Left lobe of liver (tissue), 2 donors: ENCODE data around the gene SORL1. TPM values are rescaled to one million over a fixed set of nuclear protein-coding genes. Genes with fewer than 3 reads are reported as not detected.
"Not testable (repeated sequence)": the region's sequence is repeated elsewhere in the genome, so short reads cannot be mapped to it uniquely, and the experiment has no call there.

Experiments used
- ATAC-seq: fragments of 200-7000 bp; cut with Tn5 transposase; one replicate; pipeline ENCODE4 v1.9.1; 2020; ENCODE audit warnings: mild to moderate bottlenecking, moderate library complexity
- DNase-seq: peaks from one replicate; pipeline ENCODE4 v3.0.0-alpha.2; 2020; ENCODE audit warnings: low spot score
- total RNA-seq: library from RNA; stranded (reverse); gene quantifications from one replicate; pipeline ENCODE4 v1.2.1, GENCODE V29; 2021
- donor health status: DM: no; HTN: no; CAD: no; lungs with moderate emphysema.
- donor health status: DM: no; HTN: yes; CAD: no.

The SORL1 gene
- total RNA-seq, 1 donor from 2014 or later: 133 TPM

- DNase-seq: no peak
- ATAC-seq: no peak
Measured at GRCh38 chr11:121474680-121475079, 22.6 kb downstream of the SORL1 start.

GRCh38 chr11:121476379-121477032 lies 24.4 kb downstream of the SORL1 start:
- ATAC-seq (peak; percentile 10), DNase-seq (no peak)

- DNase-seq (no peak), ATAC-seq (peak; percentile 39)
Measured at GRCh38 chr11:121478226-121478894, 26.2 kb downstream of the SORL1 start.

- ATAC-seq (peak; percentile 43), DNase-seq (no peak)
Measured at GRCh38 chr11:121478895-121479697, 27.0 kb downstream of the SORL1 start.

GRCh38 chr11:121479698-121480238 lies 27.7 kb downstream of the SORL1 start:
- peak; percentile 6 for ATAC-seq
- no peak for DNase-seq

GRCh38 chr11:121481484-121482230 lies 29.5 kb downstream of the SORL1 start:
- DNase-seq: not testable (repeated sequence)

GRCh38 chr11:121482231-121483129 lies 30.4 kb downstream of the SORL1 start:
- ATAC-seq (peak; percentile 5), DNase-seq (no peak)

More at GRCh38 chr11:121481484-121482230, 29.5 kb downstream of the SORL1 start:
- not testable (repeated sequence) for ATAC-seq

GRCh38 chr11:121483805-121484480 lies 31.8 kb downstream of the SORL1 start:
- DNase-seq (no peak), ATAC-seq (no peak)

- no peak for DNase-seq
- ATAC-seq: no peak
Measured at GRCh38 chr11:121485216-121485615, 33.1 kb downstream of the SORL1 start.

GRCh38 chr11:121486054-121486453 lies 33.9 kb downstream of the SORL1 start:
- DNase-seq: no peak
- ATAC-seq: no peak

GRCh38 chr11:121487191-121487590 lies 35.1 kb downstream of the SORL1 start:
- DNase-seq (no peak), ATAC-seq (no peak)

GRCh38 chr11:121488170-121488569 lies 36.1 kb downstream of the SORL1 start:
- DNase-seq: no peak
- no peak for ATAC-seq

- DNase-seq (no peak), ATAC-seq (no peak)
Measured at GRCh38 chr11:121488641-121489040, 36.5 kb downstream of the SORL1 start.

GRCh38 chr11:121489823-121490222 lies 37.7 kb downstream of the SORL1 start:
- ATAC-seq: no peak
- no peak for DNase-seq

- ATAC-seq: no peak
Measured at GRCh38 chr11:121494355-121495099, 42.4 kb downstream of the SORL1 start.

GRCh38 chr11:121497176-121497998 lies 45.3 kb downstream of the SORL1 start:
- ATAC-seq (no peak), DNase-seq (no peak)

More at GRCh38 chr11:121494355-121495099, 42.4 kb downstream of the SORL1 start:
- DNase-seq: no peak

GRCh38 chr11:121499405-121499804 lies 47.3 kb downstream of the SORL1 start:
- ATAC-seq: peak; percentile 14
- DNase-seq: no peak
